Measurements from ENCODE around the gene PRCC. TPM values are rescaled to one million over a fixed set of nuclear protein-coding genes. Genes with fewer than 3 reads are reported as not detected.
A peak's percentile ranks its signal among the peaks of the same experiment; 100 is the strongest.

PRCC gene
- total and polyA plus RNA-seq, 2 of the 13 experiments (the other 11 are each of a cell fraction or from before 2014, with no cell fraction given) = 24.2 to 40.5 TPM

DNA sequence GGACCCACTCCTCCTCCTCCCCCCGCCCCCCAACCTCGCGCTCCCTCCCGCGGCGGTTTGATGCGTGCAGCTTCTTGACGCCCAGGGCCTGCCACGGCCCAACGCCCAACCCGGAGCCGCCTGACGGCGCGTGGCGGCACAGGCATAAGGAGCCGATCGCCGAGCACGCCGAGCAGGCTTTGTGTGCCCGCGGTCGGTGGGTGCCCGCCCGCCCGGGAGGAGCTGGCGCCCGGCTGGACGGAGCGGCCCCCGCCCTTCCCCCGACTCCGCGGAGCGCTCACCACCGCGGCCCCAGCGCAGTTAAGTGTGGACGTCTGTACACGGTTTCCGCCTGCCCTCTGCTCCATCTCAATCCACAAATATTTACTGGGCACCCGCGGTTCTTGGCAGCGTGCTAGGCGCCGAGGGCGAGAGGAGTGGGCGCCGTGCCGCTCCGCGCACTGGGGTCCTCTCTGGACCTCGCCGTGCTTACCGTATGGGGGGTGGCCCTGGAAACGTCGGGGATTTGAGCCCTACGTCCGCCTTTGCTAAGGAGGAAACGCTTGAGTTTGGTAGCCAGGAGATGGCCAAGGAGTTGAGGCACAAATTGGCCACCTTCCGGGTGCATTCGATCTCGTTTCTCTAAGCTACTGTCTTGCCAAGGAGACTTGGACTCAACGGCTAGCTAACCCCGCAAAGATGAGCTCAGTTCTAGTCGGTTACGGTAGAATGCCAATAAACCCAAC is 15.4 kb upstream of the PRCC start (continued):
- TF ChIP-seq, protein P1, sequence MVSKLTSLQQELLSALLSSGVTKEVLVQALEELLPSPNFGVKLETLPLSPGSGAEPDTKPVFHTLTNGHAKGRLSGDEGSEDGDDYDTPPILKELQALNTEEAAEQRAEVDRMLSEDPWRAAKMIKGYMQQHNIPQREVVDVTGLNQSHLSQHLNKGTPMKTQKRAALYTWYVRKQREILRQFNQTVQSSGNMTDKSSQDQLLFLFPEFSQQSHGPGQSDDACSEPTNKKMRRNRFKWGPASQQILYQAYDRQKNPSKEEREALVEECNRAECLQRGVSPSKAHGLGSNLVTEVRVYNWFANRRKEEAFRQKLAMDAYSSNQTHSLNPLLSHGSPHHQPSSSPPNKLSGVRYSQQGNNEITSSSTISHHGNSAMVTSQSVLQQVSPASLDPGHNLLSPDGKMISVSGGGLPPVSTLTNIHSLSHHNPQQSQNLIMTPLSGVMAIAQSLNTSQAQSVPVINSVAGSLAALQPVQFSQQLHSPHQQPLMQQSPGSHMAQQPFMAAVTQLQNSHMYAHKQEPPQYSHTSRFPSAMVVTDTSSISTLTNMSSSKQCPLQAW (CRISPR knock-in tag; IDR thresholded peaks at IDR 0.05) = peak; percentile 86
- TF ChIP-seq RAD51 (IDR thresholded peaks at IDR 0.05; ENCODE audit: borderline replicate concordance) = no peak
- TF ChIP-seq MEIS2 (CRISPR knock-in tag; IDR thresholded peaks at IDR 0.05) = 0 out of 2 replicates have a peak, but pooled peaks have one; percentile 74
- TF ChIP-seq, protein P2, sequence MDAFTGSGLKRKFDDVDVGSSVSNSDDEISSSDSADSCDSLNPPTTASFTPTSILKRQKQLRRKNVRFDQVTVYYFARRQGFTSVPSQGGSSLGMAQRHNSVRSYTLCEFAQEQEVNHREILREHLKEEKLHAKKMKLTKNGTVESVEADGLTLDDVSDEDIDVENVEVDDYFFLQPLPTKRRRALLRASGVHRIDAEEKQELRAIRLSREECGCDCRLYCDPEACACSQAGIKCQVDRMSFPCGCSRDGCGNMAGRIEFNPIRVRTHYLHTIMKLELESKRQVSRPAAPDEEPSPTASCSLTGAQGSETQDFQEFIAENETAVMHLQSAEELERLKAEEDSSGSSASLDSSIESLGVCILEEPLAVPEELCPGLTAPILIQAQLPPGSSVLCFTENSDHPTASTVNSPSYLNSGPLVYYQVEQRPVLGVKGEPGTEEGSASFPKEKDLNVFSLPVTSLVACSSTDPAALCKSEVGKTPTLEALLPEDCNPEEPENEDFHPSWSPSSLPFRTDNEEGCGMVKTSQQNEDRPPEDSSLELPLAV (CRISPR knock-in tag; conservative IDR thresholded peaks at IDR 0.05; ENCODE audit: low read depth) = 0 out of 2 replicates have a peak, but pooled peaks have one; percentile 79
- peak; percentile 33 for TF ChIP-seq MED8 (CRISPR knock-in tag; IDR thresholded peaks at IDR 0.05; ENCODE audit: insufficient replicate concordance)
- no peak for TF ChIP-seq PHB2 (IDR thresholded peaks at IDR 0.05; ENCODE audit: partially characterized antibody)
- no peak for TF ChIP-seq ZNF775 (CRISPR knock-in tag; IDR thresholded peaks at IDR 0.05; ENCODE audit: borderline replicate concordance)
- 0 out of 2 replicates have a peak, but pooled peaks have one; percentile 74 for TF ChIP-seq ZNF713 (CRISPR knock-in tag; IDR thresholded peaks at IDR 0.05)
- TF ChIP-seq FOXA3 (CRISPR knock-in tag; IDR thresholded peaks at IDR 0.05) = peak; percentile 42; the same call in 1 of the 2 replicates
- no peak for TF ChIP-seq U2AF1 (optimal IDR thresholded peaks at IDR 0.05; ENCODE audit: low read depth, low read length)
- no peak for TF ChIP-seq ISX (CRISPR knock-in tag; conservative IDR thresholded peaks at IDR 0.05)
- TF ChIP-seq BRCA1 (CRISPR knock-in tag; IDR thresholded peaks at IDR 0.05) = no peak
- TF ChIP-seq ZFP36 (IDR thresholded peaks at IDR 0.05; ENCODE audit: borderline replicate concordance, low read depth, low read length, partially characterized antibody) = no peak
- TF ChIP-seq ZNF709 (CRISPR knock-in tag; IDR thresholded peaks at IDR 0.05) = peak; percentile 72; the same call in 1 of the 2 replicates
- TF ChIP-seq, protein P3, sequence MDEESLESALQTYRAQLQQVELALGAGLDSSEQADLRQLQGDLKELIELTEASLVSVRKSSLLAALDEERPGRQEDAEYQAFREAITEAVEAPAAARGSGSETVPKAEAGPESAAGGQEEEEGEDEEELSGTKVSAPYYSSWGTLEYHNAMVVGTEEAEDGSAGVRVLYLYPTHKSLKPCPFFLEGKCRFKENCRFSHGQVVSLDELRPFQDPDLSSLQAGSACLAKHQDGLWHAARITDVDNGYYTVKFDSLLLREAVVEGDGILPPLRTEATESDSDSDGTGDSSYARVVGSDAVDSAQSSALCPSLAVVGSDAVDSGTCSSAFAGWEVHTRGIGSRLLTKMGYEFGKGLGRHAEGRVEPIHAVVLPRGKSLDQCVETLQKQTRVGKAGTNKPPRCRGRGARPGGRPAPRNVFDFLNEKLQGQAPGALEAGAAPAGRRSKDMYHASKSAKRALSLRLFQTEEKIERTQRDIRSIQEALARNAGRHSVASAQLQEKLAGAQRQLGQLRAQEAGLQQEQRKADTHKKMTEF (CRISPR knock-in tag; IDR thresholded peaks at IDR 0.05) = peak; percentile 87
- peak; percentile 79 for TF ChIP-seq RBFOX2 (IDR thresholded peaks at IDR 0.05; ENCODE audit: low read depth, low read length)
- TF ChIP-seq, protein P4, sequence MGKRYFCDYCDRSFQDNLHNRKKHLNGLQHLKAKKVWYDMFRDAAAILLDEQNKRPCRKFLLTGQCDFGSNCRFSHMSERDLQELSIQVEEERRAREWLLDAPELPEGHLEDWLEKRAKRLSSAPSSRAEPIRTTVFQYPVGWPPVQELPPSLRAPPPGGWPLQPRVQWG (CRISPR knock-in tag; IDR thresholded peaks at IDR 0.05; ENCODE audit: borderline replicate concordance, low read depth) = no peak
- TF ChIP-seq ARNTL (CRISPR knock-in tag; IDR thresholded peaks at IDR 0.05) = peak; percentile 70
- TF ChIP-seq ZNF670 (CRISPR knock-in tag; IDR thresholded peaks at IDR 0.05; ENCODE audit: borderline replicate concordance) = no peak
- TF ChIP-seq, protein P5, sequence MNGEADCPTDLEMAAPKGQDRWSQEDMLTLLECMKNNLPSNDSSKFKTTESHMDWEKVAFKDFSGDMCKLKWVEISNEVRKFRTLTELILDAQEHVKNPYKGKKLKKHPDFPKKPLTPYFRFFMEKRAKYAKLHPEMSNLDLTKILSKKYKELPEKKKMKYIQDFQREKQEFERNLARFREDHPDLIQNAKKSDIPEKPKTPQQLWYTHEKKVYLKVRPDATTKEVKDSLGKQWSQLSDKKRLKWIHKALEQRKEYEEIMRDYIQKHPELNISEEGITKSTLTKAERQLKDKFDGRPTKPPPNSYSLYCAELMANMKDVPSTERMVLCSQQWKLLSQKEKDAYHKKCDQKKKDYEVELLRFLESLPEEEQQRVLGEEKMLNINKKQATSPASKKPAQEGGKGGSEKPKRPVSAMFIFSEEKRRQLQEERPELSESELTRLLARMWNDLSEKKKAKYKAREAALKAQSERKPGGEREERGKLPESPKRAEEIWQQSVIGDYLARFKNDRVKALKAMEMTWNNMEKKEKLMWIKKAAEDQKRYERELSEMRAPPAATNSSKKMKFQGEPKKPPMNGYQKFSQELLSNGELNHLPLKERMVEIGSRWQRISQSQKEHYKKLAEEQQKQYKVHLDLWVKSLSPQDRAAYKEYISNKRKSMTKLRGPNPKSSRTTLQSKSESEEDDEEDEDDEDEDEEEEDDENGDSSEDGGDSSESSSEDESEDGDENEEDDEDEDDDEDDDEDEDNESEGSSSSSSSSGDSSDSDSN (CRISPR knock-in tag; IDR thresholded peaks at IDR 0.05) = peak; percentile 81; the same call in 1 of the 2 replicates
- TF ChIP-seq ZNF577 (CRISPR knock-in tag; IDR thresholded peaks at IDR 0.05; ENCODE audit: borderline replicate concordance, low read depth) = no peak
- peak; percentile 42; the same call in 1 of the 2 replicates for TF ChIP-seq ZNF350 (CRISPR knock-in tag; IDR thresholded peaks at IDR 0.05; ENCODE audit: borderline replicate concordance, low read depth)
